Sigmoid colon (tissue), 7 donors: ENCODE data around the gene CCR5. TPM values are rescaled to one million over a fixed set of nuclear protein-coding genes. Genes with fewer than 3 reads are reported as not detected.

ENCODE experiments used
- DNase-seq: peaks from one replicate; pipeline ENCODE4 v3.0.0-alpha.2; 2019
- H3K27ac ChIP-seq, 4 donors: fragments of 200-600 bp; sonication (generic); one replicate each; pipeline ENCODE4 v1.5.1; 2016 to 2019; ENCODE audit warnings: mild to moderate bottlenecking in 1 of 4
- H3K27me3 ChIP-seq, 3 donors: fragments of 200-600 bp; sonication (generic); one replicate each; pipeline ENCODE4 v1.5.1; 2019; ENCODE audit warnings: mild to moderate bottlenecking in 1 of 3
- H3K36me3 ChIP-seq, 4 donors: fragments of 200-600 bp; sonication (generic); one replicate each; pipeline ENCODE4 v1.5.1; 2016 to 2019
- H3K4me1 ChIP-seq, 4 donors: fragments of 200-600 bp; sonication (generic); one replicate each; pipeline ENCODE4 v1.5.1; 2017 to 2019
- H3K4me3 ChIP-seq, 4 donors: fragments of 200-600 bp; sonication (generic); one replicate each; pipeline ENCODE4 v1.5.1; 2017 to 2019; ENCODE audit warnings: mild to moderate bottlenecking in 2 of 4, moderate library complexity in 1 of 4
- H3K9me3 ChIP-seq, 4 donors: fragments of 200-600 bp in 3 of 4; sonication (generic) in 3 of 4; one replicate each; pipeline versions ENCODE4 v1.5.1 to v1.6.1; 2013 to 2019
- CTCF ChIP-seq, 4 experiments: fragments of 450-650 bp in 3 of 4; fragments of 200-600 bp in 1 of 4; IDR thresholded peaks; one replicate each; pipeline ENCODE4 v1.5.1; 2016 to 2019; ENCODE audit warnings: antibody characterized with exemption in 4 of 4, mild to moderate bottlenecking in 3 of 4, moderate library complexity in 2 of 4
- EP300 ChIP-seq, 4 donors: sonication (generic); formaldehyde crosslinking; IDR thresholded peaks; one replicate each; pipeline ENCODE4 v1.6.1; 2017; ENCODE audit warnings: antibody characterized with exemption in 4 of 4
- POLR2A ChIP-seq, 2 donors: fragments of 450-650 bp; IDR thresholded peaks; one replicate each; pipeline ENCODE4 v1.6.1; 2016; ENCODE audit warnings: antibody characterized with exemption in 2 of 2, mild to moderate bottlenecking in 2 of 2, moderate library complexity in 2 of 2
- POLR2AphosphoS5 ChIP-seq, 4 donors: sonication (generic); formaldehyde crosslinking; IDR thresholded peaks; one replicate each; pipeline ENCODE4 v1.6.1; 2017; ENCODE audit warnings: antibody characterized with exemption in 4 of 4
- WGBS, 2 donors: extraction: QIAGEN DNeasy Blood & Tissue Kit; methylation state at CpG; one replicate each; pipeline ENCODE4 v1.1.7; 2013; 5-methylcytosine and 5-hydroxymethylcytosine counted together
- intact Hi-C: fragments of 100-400 bp; cut with DNase I; formaldehyde crosslinking; loops from one replicate; pipeline ENCODE4 v1.15.1; 2023
- polyA plus RNA-seq, 3 donors: library from polyadenylated mRNA; stranded (reverse); fragments of 200-250 nt; gene quantifications; one replicate each; pipeline ENCODE4 v1.2.3, GENCODE V29; 2013
- total RNA-seq, 4 donors: library from RNA; depleted of rRNA; stranded (reverse); fragments of >200 nt; gene quantifications; one replicate each; pipeline ENCODE4 v1.1.0, GENCODE V29; 2016
- donor health status: healthy with polysubstance abuse.
- donor health status: Bipolar disorder and iron deficiency.
- donor health status: healthy.

CCR5 gene
- total and polyA plus RNA-seq, 7 donors = 0.36 to 3.9 (median 0.92) TPM; not detected in 1

GRCh38 chr3:46344476-46344875, 26.3 kb upstream of the CCR5 start:
- intact Hi-C loops = no loop called here
- H3K9me3 ChIP-seq = peaks cover 0 to 4% (median 0%) of the 10 kb centered on the region in 4 donors
- no peaks in the 10 kb centered on the region for H3K27me3 ChIP-seq
- H3K36me3 ChIP-seq = no peaks in the 10 kb centered on the region
- H3K4me3 ChIP-seq = no peak overlapping the region
- TF ChIP-seq CTCF (IDR thresholded peaks at IDR 0.05) = no peak
- no peak for TF ChIP-seq EP300 (IDR thresholded peaks at IDR 0.05)
- TF ChIP-seq POLR2AphosphoS5 (IDR thresholded peaks at IDR 0.05) = no peak
- TF ChIP-seq POLR2A (IDR thresholded peaks at IDR 0.05) = no peak
- H3K27ac ChIP-seq = no peak overlapping the region
- no peak for DNase-seq
- no peaks in the 10 kb centered on the region for H3K4me1 ChIP-seq
- 81 to 91% methylated on average over 4 of the region's 4 CpGs for WGBS, 2 donors

- intact Hi-C loops = no loop called here
- Histone ChIP-seq H3K27ac (no peak overlapping the region), H3K27me3 (peaks cover 0 to 6% (median 0%) of the 10 kb centered on the region in 3 donors), H3K36me3 (no peaks in the 10 kb centered on the region), H3K4me1 (no peaks in the 10 kb centered on the region), H3K4me3 (no peak overlapping the region), H3K9me3 (no peaks in the 10 kb centered on the region)
- no peak for DNase-seq
- TF ChIP-seq CTCF (IDR thresholded peaks at IDR 0.05) = no peak
- TF ChIP-seq EP300 (IDR thresholded peaks at IDR 0.05) = no peak
- no peak for TF ChIP-seq POLR2AphosphoS5 (IDR thresholded peaks at IDR 0.05)
- TF ChIP-seq POLR2A (IDR thresholded peaks at IDR 0.05) = no peak
- 82 to 93% methylated on average over 3 of the region's 3 CpGs for WGBS, 2 donors
Measured at GRCh38 chr3:46348823-46349482, 21.8 kb upstream of the CCR5 start.

- Histone ChIP-seq H3K27ac (no peak overlapping the region), H3K36me3 (no peaks in the 10 kb centered on the region), H3K4me1 (no peaks in the 10 kb centered on the region), H3K27me3 (peaks cover 0 to 6% (median 0%) of the 10 kb centered on the region in 3 donors), H3K4me3 (no peak overlapping the region), H3K9me3 (no peaks in the 10 kb centered on the region)
- intact Hi-C loops = no loop called here
- 40 to 61% methylated on average over 2 of the region's 2 CpGs for WGBS, 2 donors
- DNase-seq = no peak
- TF ChIP-seq CTCF (IDR thresholded peaks at IDR 0.05) (no peak), POLR2A (IDR thresholded peaks at IDR 0.05) (no peak), POLR2AphosphoS5 (IDR thresholded peaks at IDR 0.05) (no peak), EP300 (IDR thresholded peaks at IDR 0.05) (no peak)
Measured at GRCh38 chr3:46349484-46350261, 21.1 kb upstream of the CCR5 start.

- Histone ChIP-seq H3K9me3 (no peaks in the 10 kb centered on the region), H3K4me1 (no peaks in the 10 kb centered on the region), H3K27me3 (peaks cover 0 to 6% (median 0%) of the 10 kb centered on the region in 3 donors), H3K36me3 (no peaks in the 10 kb centered on the region), H3K27ac (no peak overlapping the region), H3K4me3 (no peak overlapping the region)
- 62 to 79% methylated on average over 1 of the region's 1 CpG for WGBS, 2 donors
- TF ChIP-seq POLR2A (IDR thresholded peaks at IDR 0.05) (no peak), POLR2AphosphoS5 (IDR thresholded peaks at IDR 0.05) (no peak), EP300 (IDR thresholded peaks at IDR 0.05) (no peak), CTCF (IDR thresholded peaks at IDR 0.05) (no peak)
- DNase-seq = no peak
- intact Hi-C loops = no loop called here
Measured at GRCh38 chr3:46350262-46350565, 20.5 kb upstream of the CCR5 start.
